Left lung (tissue), 10 donors: Measurements from ENCODE around the gene NUCB2. TPM values are rescaled to one million over a fixed set of nuclear protein-coding genes. Genes with fewer than 3 reads are reported as not detected.

Source experiments
- ATAC-seq: fragments of 200-7000 bp; cut with Tn5 transposase; one replicate; pipeline ENCODE4 v1.9.1; 2020; ENCODE audit warnings: moderate library complexity
- DNase-seq, 4 donors: peaks; one replicate each; pipeline ENCODE4 v3.0.0-alpha.2; 2013 to 2020
- H3K27ac ChIP-seq, 2 donors: fragments of 200-600 bp; sonication (generic) in 1 of 2; one replicate each; pipeline versions ENCODE4 v1.5.0 to v1.8.0; 2020 to 2021
- H3K27me3 ChIP-seq, 2 donors: fragments of 200-600 bp; sonication (generic) in 1 of 2; one replicate each; pipeline versions ENCODE4 v1.5.0 to v1.8.0; 2020 to 2021
- H3K36me3 ChIP-seq, 2 donors: fragments of 200-600 bp; sonication (generic) in 1 of 2; one replicate each; pipeline versions ENCODE4 v1.5.0 to v1.8.0; 2020 to 2021
- H3K4me1 ChIP-seq, 2 donors: fragments of 200-600 bp; one replicate each; pipeline ENCODE4 v1.8.0; 2021
- H3K4me3 ChIP-seq, 2 donors: fragments of 200-600 bp; sonication (generic) in 1 of 2; one replicate each; pipeline versions ENCODE4 v1.5.0 to v1.8.0; 2020 to 2021; ENCODE audit warnings: mild to moderate bottlenecking in 1 of 2
- H3K9me3 ChIP-seq, 2 donors: fragments of 200-600 bp; sonication (generic) in 1 of 2; one replicate each; pipeline versions ENCODE4 v1.5.0 to v1.8.0; 2020 to 2021
- intact Hi-C, 2 donors: fragments of 100-400 bp; cut with DNase I; formaldehyde crosslinking; loops; one replicate each; pipeline versions ENCODE4 v1.11.2 to v1.14.2; 2022
- polyA plus RNA-seq, 6 donors: library from polyadenylated mRNA; unstranded; fragments of 120-200 nt; gene quantifications; one replicate each; pipeline ENCODE4 v1.2.1, GENCODE V29; 2013; ENCODE audit not compliant: insufficient read length in 6 of 6
- total RNA-seq, 2 donors: library from RNA; stranded (reverse); fragmentation: NEBNext Ultra II Directional; extraction: Animal tissue kit (Norgen Biotek cat#: 25700); gene quantifications; one replicate each; pipeline ENCODE4 v1.2.1, GENCODE V29; 2021
- TF ChIP-seq, protein P1 (sequence below), 2 donors: fragments of 200-600 bp; sonication (generic) in 1 of 2; IDR thresholded peaks; one replicate each; pipeline versions ENCODE4 v1.5.0 to v1.8.0; 2021; ENCODE audit warnings: antibody characterized with exemption in 2 of 2
- donor health status: DM: no; HTN: yes; CAD: no.
- donor health status: DM: no; HTN: no; CAD: no.

The NUCB2 gene
- total and polyA plus RNA-seq, 8 donors = 77.3 to 132 (median 93.4) TPM

- no peaks in the 10 kb centered on the region for H3K27me3 ChIP-seq
- H3K9me3 ChIP-seq = no peaks in the 10 kb centered on the region
- peak in 2 of 4 donors; percentile 21 to 42 for DNase-seq
- H3K36me3 ChIP-seq = no peaks in the 10 kb centered on the region
- H3K4me1 ChIP-seq = peaks cover 0 to 50% of the 10 kb centered on the region in 2 donors
- H3K27ac ChIP-seq = peak overlapping the region; percentile 90 to 92
- intact Hi-C loops = no loop called here
- peak; percentile 33 for ATAC-seq
- TF ChIP-seq, protein P1, sequence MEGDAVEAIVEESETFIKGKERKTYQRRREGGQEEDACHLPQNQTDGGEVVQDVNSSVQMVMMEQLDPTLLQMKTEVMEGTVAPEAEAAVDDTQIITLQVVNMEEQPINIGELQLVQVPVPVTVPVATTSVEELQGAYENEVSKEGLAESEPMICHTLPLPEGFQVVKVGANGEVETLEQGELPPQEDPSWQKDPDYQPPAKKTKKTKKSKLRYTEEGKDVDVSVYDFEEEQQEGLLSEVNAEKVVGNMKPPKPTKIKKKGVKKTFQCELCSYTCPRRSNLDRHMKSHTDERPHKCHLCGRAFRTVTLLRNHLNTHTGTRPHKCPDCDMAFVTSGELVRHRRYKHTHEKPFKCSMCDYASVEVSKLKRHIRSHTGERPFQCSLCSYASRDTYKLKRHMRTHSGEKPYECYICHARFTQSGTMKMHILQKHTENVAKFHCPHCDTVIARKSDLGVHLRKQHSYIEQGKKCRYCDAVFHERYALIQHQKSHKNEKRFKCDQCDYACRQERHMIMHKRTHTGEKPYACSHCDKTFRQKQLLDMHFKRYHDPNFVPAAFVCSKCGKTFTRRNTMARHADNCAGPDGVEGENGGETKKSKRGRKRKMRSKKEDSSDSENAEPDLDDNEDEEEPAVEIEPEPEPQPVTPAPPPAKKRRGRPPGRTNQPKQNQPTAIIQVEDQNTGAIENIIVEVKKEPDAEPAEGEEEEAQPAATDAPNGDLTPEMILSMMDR (IDR thresholded peaks at IDR 0.05) = no peak
- peak overlapping the region; percentile 86 to 95 for H3K4me3 ChIP-seq
These were observed 565 bp downstream of the NUCB2 start for GRCh38 chr11:17277024-17277584.

DNA sequence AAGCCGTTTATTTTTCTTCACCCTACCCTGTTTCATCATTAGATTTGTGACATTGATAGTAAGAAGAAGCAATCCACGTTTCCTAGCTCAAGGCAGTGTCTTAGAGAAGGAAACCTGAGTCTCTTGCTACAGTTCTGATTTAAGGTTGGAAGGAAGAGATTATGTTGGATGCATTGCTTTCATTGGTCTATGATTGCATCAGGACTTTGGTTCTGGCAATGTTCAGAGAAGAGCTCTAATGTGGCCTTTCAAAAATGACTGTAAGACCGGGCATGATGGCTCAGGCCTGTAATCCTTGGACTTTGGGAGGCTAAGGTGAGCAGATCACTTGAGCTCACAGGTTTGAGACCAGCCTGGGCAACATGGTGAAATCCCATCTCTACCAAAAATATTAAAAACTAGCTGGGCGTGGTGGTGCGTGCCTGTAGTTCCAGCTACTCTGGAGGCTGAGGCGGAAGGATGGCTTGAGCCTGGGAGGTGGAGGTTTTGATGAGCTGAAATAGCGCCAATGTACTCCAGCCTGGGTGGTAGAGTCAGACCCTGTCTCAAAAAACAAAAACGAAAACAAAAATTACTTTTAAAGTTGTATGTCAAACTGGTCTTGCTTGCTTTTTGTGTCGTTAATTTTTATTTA is 4.1 kb downstream of the NUCB2 start:
- intact Hi-C loops = no loop called here
- H3K4me1 ChIP-seq = peaks cover 0 to 51% of the 10 kb centered on the region in 2 donors
- TF ChIP-seq, protein P1 (IDR thresholded peaks at IDR 0.05) = no peak
- no peak for DNase-seq
- no peaks in the 10 kb centered on the region for H3K27me3 ChIP-seq
- peaks cover 0 to 24% of the 10 kb centered on the region in 2 donors for H3K36me3 ChIP-seq
- H3K9me3 ChIP-seq = no peaks in the 10 kb centered on the region
- no peak for ATAC-seq
- H3K27ac ChIP-seq = peak overlapping the region in 1 of 2 donors; percentile 33
- H3K4me3 ChIP-seq = no peak overlapping the region

DNA sequence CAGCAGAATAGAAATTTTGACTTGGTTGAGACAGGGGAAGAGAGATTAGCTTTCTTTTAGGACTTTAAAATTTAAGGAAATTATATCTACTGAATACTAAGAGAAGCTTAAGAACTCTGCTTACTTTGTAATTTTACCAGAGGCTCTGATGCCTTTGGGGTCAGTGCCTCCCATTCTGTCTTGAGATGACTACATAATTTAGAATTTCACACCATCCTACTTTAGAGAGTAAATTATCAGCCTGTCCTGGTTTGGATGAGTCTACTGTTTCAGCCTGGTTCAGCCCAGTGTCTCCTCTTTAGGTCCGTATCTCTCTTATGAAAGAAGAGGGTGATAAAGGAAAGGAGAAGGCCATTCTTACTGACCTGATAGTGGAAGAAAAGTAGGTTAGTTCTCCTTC is 9.8 kb downstream of the NUCB2 start:
- peaks cover 0 to 51% of the 10 kb centered on the region in 2 donors for H3K36me3 ChIP-seq
- no peak for ATAC-seq
- H3K27me3 ChIP-seq = no peaks in the 10 kb centered on the region
- DNase-seq = no peak
- no peak overlapping the region for H3K4me3 ChIP-seq
- no peaks in the 10 kb centered on the region for H3K9me3 ChIP-seq
- TF ChIP-seq, protein P1 (IDR thresholded peaks at IDR 0.05) = no peak
- H3K4me1 ChIP-seq = peaks cover 0 to 10% of the 10 kb centered on the region in 2 donors
- H3K27ac ChIP-seq = no peak overlapping the region
- intact Hi-C loops = no loop called here

- no peak for DNase-seq
- TF ChIP-seq, protein P1 (IDR thresholded peaks at IDR 0.05) = no peak
- Histone ChIP-seq H3K4me1 (peaks cover 0 to 10% of the 10 kb centered on the region in 2 donors), H3K27me3 (no peaks in the 10 kb centered on the region), H3K9me3 (no peaks in the 10 kb centered on the region), H3K36me3 (peaks cover 0 to 51% of the 10 kb centered on the region in 2 donors), H3K4me3 (no peak overlapping the region), H3K27ac (no peak overlapping the region)
- intact Hi-C loops = no loop called here
- no peak for ATAC-seq
These were observed 10.5 kb downstream of the NUCB2 start for GRCh38 chr11:17287058-17287457.

DNA sequence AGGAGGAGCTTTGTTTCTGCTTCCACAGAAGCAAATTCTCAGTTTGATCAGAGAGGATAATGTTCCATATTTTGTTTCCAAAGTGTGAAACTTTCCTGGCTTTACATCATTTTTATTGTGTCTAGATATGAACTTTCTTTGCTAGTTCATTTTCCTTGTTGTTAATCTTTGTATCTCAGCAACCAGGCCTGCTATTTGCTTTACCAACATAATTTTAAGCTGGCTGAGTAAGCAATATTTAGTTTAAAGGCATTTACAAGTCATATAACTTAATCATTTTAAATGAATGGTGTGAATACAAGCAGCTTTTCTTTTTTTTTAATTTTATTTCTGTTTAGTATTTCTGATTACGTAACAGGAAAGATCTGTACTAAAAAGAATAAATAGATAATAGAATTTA is 15.2 kb downstream of the NUCB2 start:
- Histone ChIP-seq H3K4me3 (no peak overlapping the region), H3K27ac (no peak overlapping the region), H3K36me3 (peaks cover 0 to 34% of the 10 kb centered on the region in 2 donors), H3K4me1 (peaks cover 0 to 4% of the 10 kb centered on the region in 2 donors), H3K27me3 (no peaks in the 10 kb centered on the region), H3K9me3 (no peaks in the 10 kb centered on the region)
- intact Hi-C loops = no loop called here
- DNase-seq = no peak
- TF ChIP-seq, protein P1 (IDR thresholded peaks at IDR 0.05) = no peak
- no peak for ATAC-seq
